Measurements from ENCODE around the gene BNC2.
A peak's percentile ranks its signal among the peaks of the same experiment; 100 is the strongest.

The BNC2 gene

GRCh38 chr9:16745359-16745758, 125.1 kb downstream of the BNC2 start:
- H3K4me3 ChIP-seq (ENCODE audit: low read depth, low read length): no peak overlapping the region
- no peak for TF ChIP-seq CTCF (conservative IDR thresholded peaks at IDR 0.05; ENCODE audit: low read depth, low read length)
- DNase-seq (ENCODE audit: low read depth): no peak

GRCh38 chr9:16744394-16744793, 126.1 kb downstream of the BNC2 start:
- DNase-seq (ENCODE audit: low read depth): peak; percentile 40
- no peak overlapping the region for H3K4me3 ChIP-seq (ENCODE audit: low read depth, low read length)
- TF ChIP-seq CTCF (conservative IDR thresholded peaks at IDR 0.05; ENCODE audit: low read depth, low read length): no peak

GRCh38 chr9:16743375-16743774, 127.1 kb downstream of the BNC2 start:
- DNase-seq (ENCODE audit: low read depth): no peak
- no peak for TF ChIP-seq CTCF (conservative IDR thresholded peaks at IDR 0.05; ENCODE audit: low read depth, low read length)
- H3K4me3 ChIP-seq (ENCODE audit: low read depth, low read length): no peak overlapping the region

- no peak for DNase-seq (ENCODE audit: low read depth)
- TF ChIP-seq CTCF (conservative IDR thresholded peaks at IDR 0.05; ENCODE audit: low read depth, low read length): no peak
- H3K4me3 ChIP-seq (ENCODE audit: low read depth, low read length): no peak overlapping the region
Observed at GRCh38 chr9:16735001-16735400, 135.5 kb downstream of the BNC2 start.

GRCh38 chr9:16732546-16732945, 137.9 kb downstream of the BNC2 start:
- DNase-seq (ENCODE audit: low read depth): no peak
- TF ChIP-seq CTCF (conservative IDR thresholded peaks at IDR 0.05; ENCODE audit: low read depth, low read length): no peak
- no peak overlapping the region for H3K4me3 ChIP-seq (ENCODE audit: low read depth, low read length)

GRCh38 chr9:16730162-16730561, 140.3 kb downstream of the BNC2 start:
- no peak for TF ChIP-seq CTCF (conservative IDR thresholded peaks at IDR 0.05; ENCODE audit: low read depth, low read length)
- no peak for DNase-seq (ENCODE audit: low read depth)
- no peak overlapping the region for H3K4me3 ChIP-seq (ENCODE audit: low read depth, low read length)

GRCh38 chr9:16729651-16730050, 140.8 kb downstream of the BNC2 start:
- TF ChIP-seq CTCF (conservative IDR thresholded peaks at IDR 0.05; ENCODE audit: low read depth, low read length): no peak
- no peak overlapping the region for H3K4me3 ChIP-seq (ENCODE audit: low read depth, low read length)
- no peak for DNase-seq (ENCODE audit: low read depth)

Data from choroid plexus epithelial cell (primary cell).